Body of pancreas (tissue), 4 donors: ENCODE measurements around the gene COX4I2.

ENCODE experiments used
- POLR2A ChIP-seq, 3 donors: fragments of 450-650 bp; IDR thresholded peaks; one replicate each; pipeline ENCODE4 v1.6.1; 2016; ENCODE audit warnings: antibody characterized with exemption in 3 of 3, mild to moderate bottlenecking in 2 of 3
- TF ChIP-seq, protein P1 (sequence below), 7 experiments: fragments of 450-650 bp in 4 of 7; fragments of 200-600 bp in 3 of 7; sonication (generic) in 3 of 7; IDR thresholded peaks; one replicate each; pipeline ENCODE4 v1.5.1; 2016 to 2019; ENCODE audit warnings: antibody characterized with exemption in 7 of 7

DNA sequence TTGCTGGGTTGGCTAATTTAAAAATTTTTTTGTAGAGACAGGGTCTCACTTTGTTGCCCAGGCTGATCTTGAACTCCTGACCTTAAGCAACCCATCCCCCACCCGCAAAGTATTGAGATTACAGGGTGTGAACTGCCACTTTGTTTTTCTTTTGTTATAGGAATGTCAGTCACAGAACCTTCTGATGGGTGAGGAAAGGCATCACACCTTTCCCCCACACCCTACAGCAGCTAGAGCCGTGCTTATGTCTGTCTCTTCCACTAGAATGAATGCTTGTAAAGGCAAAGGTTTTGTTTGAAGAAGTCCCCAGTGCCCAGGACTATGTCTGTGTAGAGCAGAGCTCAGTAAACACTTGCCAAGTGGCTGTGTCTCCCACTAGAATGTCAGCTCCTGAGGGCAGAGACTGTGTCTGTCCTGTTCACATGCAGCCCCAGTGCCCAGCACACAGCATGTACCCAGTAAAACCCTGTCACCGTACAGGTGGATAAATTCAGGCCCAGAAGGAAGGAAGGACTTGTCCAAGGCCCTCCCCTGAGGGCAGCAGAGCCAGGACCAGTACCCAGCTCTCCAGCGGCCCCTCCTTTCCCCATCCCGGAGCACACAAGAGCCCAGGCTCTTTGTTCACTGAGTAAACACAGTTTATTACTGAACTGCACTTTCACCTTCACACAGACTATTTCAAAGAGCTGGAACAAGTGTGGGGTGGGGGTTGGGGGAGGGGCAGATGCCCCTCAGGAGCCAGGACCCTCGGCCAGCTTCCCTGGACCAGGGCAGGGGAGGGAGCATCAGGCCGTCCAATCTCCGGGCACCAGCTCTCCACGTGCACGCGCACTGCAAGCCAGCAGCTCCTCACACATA, 26.4 kb downstream of the COX4I2 start:
- TF ChIP-seq, protein P1, sequence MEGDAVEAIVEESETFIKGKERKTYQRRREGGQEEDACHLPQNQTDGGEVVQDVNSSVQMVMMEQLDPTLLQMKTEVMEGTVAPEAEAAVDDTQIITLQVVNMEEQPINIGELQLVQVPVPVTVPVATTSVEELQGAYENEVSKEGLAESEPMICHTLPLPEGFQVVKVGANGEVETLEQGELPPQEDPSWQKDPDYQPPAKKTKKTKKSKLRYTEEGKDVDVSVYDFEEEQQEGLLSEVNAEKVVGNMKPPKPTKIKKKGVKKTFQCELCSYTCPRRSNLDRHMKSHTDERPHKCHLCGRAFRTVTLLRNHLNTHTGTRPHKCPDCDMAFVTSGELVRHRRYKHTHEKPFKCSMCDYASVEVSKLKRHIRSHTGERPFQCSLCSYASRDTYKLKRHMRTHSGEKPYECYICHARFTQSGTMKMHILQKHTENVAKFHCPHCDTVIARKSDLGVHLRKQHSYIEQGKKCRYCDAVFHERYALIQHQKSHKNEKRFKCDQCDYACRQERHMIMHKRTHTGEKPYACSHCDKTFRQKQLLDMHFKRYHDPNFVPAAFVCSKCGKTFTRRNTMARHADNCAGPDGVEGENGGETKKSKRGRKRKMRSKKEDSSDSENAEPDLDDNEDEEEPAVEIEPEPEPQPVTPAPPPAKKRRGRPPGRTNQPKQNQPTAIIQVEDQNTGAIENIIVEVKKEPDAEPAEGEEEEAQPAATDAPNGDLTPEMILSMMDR (IDR thresholded peaks at IDR 0.05): no peak
- peak in 2 of 3 donors; percentile 24 to 34 for TF ChIP-seq POLR2A (IDR thresholded peaks at IDR 0.05)
